Measurements from ENCODE around the gene CACNA1A. TPM values are rescaled to one million over a fixed set of nuclear protein-coding genes. Genes with fewer than 3 reads are reported as not detected.
"Not testable (repeated sequence)": the region's sequence is repeated elsewhere in the genome, so short reads cannot be mapped to it uniquely, and the experiment has no call there.

Gene CACNA1A
- total RNA-seq, 2 donors from 2014 or later = 1.7 to 5.1 TPM

GRCh38 chr19:13430790-13431582 lies 75.3 kb downstream of the CACNA1A start:
- DNase-seq (ENCODE audit: low spot score) = peak; percentile 80
- intact Hi-C loops (cut with DNase I) = no loop called here

GRCh38 chr19:13429563-13429962 lies 76.7 kb downstream of the CACNA1A start:
- intact Hi-C loops (cut with DNase I) = no loop called here
- no peak for DNase-seq (ENCODE audit: low spot score)

- no peak for DNase-seq (ENCODE audit: low spot score)
- intact Hi-C loops (cut with DNase I) = no loop called here
These were observed 77.9 kb downstream of the CACNA1A start for GRCh38 chr19:13428352-13428751.

- DNase-seq (ENCODE audit: low spot score) = no peak
- intact Hi-C loops (cut with DNase I) = no loop called here
These were observed 78.8 kb downstream of the CACNA1A start for GRCh38 chr19:13427273-13428051.

GRCh38 chr19:13425875-13426274 lies 80.4 kb downstream of the CACNA1A start:
- DNase-seq (ENCODE audit: low spot score); intact Hi-C loops (cut with DNase I): not testable (repeated sequence)

- intact Hi-C loops (cut with DNase I) = no loop called here
These were observed 81.1 kb downstream of the CACNA1A start for GRCh38 chr19:13425151-13425550.

GRCh38 chr19:13420780-13421179 lies 85.5 kb downstream of the CACNA1A start:
- DNase-seq (ENCODE audit: low spot score) = no peak
- intact Hi-C loops (cut with DNase I) = no loop called here

More at GRCh38 chr19:13425151-13425550, 81.1 kb downstream of the CACNA1A start:
- no peak for DNase-seq (ENCODE audit: low spot score)

GRCh38 chr19:13417054-13417453 lies 89.2 kb downstream of the CACNA1A start:
- intact Hi-C loops (cut with DNase I) = no loop called here

GRCh38 chr19:13411899-13412298 lies 94.4 kb downstream of the CACNA1A start:
- no peak for DNase-seq (ENCODE audit: low spot score)
- intact Hi-C loops (cut with DNase I) = no loop called here

More at GRCh38 chr19:13417054-13417453, 89.2 kb downstream of the CACNA1A start:
- DNase-seq (ENCODE audit: low spot score) = no peak

- no peak for DNase-seq (ENCODE audit: low spot score)
- intact Hi-C loops (cut with DNase I) = no loop called here
These were observed 95.3 kb downstream of the CACNA1A start for GRCh38 chr19:13410946-13411345.

- intact Hi-C loops (cut with DNase I) = no loop called here
- DNase-seq (ENCODE audit: low spot score) = no peak
These were observed 97.3 kb downstream of the CACNA1A start for GRCh38 chr19:13408889-13409518.

GRCh38 chr19:13404236-13404635 lies 102.0 kb downstream of the CACNA1A start:
- no peak for DNase-seq (ENCODE audit: low spot score)
- intact Hi-C loops (cut with DNase I) = no loop called here

GRCh38 chr19:13401388-13401787 lies 104.9 kb downstream of the CACNA1A start:
- DNase-seq (ENCODE audit: low spot score) = no peak
- intact Hi-C loops (cut with DNase I) = no loop called here

GRCh38 chr19:13400296-13400695 lies 106.0 kb downstream of the CACNA1A start:
- intact Hi-C loops (cut with DNase I) = no loop called here
- no peak for DNase-seq (ENCODE audit: low spot score)

- no peak for DNase-seq (ENCODE audit: low spot score)
- intact Hi-C loops (cut with DNase I) = no loop called here
These were observed 106.5 kb downstream of the CACNA1A start for GRCh38 chr19:13399746-13400145.

GRCh38 chr19:13398780-13399726 lies 107.2 kb downstream of the CACNA1A start:
- intact Hi-C loops (cut with DNase I) = no loop called here
- DNase-seq (ENCODE audit: low spot score) = no peak

GRCh38 chr19:13398182-13398581 lies 108.1 kb downstream of the CACNA1A start:
- intact Hi-C loops (cut with DNase I) = no loop called here
- DNase-seq (ENCODE audit: low spot score) = no peak

- no peak for DNase-seq (ENCODE audit: low spot score)
- intact Hi-C loops (cut with DNase I) = no loop called here
These were observed 109.8 kb downstream of the CACNA1A start for GRCh38 chr19:13396250-13397080.

All from posterior vena cava (tissue), 2 donors.